ENCODE data around the gene METTL25B. TPM values are rescaled to one million over a fixed set of nuclear protein-coding genes. Genes with fewer than 3 reads are reported as not detected.
A peak's percentile ranks its signal among the peaks of the same experiment; 100 is the strongest.

Gene METTL25B
- polyA plus RNA-seq, 1 donor from 2014 or later = 13.1 TPM

DNA sequence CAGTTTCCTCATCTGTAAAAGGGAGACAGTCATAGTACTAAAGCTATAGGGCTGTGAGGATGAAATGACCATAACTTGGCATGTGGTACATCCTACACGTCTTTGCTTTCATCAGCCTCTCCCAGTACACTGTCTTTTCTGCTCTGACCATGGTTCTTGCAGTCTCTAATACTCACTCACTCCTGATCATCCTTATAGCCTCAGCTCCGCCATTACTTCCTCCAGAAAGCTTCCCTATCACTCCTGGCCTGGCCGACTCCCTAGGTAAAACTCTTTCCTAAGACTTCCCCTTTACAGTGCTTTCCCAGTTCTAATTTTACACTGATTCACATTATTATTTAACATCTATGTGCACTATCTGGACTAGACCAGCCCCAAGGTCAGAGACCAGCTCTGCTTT lies 17.6 kb downstream of the METTL25B start (continued):
- TF ChIP-seq, protein P1, sequence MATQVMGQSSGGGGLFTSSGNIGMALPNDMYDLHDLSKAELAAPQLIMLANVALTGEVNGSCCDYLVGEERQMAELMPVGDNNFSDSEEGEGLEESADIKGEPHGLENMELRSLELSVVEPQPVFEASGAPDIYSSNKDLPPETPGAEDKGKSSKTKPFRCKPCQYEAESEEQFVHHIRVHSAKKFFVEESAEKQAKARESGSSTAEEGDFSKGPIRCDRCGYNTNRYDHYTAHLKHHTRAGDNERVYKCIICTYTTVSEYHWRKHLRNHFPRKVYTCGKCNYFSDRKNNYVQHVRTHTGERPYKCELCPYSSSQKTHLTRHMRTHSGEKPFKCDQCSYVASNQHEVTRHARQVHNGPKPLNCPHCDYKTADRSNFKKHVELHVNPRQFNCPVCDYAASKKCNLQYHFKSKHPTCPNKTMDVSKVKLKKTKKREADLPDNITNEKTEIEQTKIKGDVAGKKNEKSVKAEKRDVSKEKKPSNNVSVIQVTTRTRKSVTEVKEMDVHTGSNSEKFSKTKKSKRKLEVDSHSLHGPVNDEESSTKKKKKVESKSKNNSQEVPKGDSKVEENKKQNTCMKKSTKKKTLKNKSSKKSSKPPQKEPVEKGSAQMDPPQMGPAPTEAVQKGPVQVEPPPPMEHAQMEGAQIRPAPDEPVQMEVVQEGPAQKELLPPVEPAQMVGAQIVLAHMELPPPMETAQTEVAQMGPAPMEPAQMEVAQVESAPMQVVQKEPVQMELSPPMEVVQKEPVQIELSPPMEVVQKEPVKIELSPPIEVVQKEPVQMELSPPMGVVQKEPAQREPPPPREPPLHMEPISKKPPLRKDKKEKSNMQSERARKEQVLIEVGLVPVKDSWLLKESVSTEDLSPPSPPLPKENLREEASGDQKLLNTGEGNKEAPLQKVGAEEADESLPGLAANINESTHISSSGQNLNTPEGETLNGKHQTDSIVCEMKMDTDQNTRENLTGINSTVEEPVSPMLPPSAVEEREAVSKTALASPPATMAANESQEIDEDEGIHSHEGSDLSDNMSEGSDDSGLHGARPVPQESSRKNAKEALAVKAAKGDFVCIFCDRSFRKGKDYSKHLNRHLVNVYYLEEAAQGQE (IDR thresholded peaks at IDR 0.05; ENCODE audit: borderline replicate concordance) = no peak
- no peak for TF ChIP-seq SMC3 (conservative IDR thresholded peaks at IDR 0.05; ENCODE audit: poor library complexity)

DNA sequence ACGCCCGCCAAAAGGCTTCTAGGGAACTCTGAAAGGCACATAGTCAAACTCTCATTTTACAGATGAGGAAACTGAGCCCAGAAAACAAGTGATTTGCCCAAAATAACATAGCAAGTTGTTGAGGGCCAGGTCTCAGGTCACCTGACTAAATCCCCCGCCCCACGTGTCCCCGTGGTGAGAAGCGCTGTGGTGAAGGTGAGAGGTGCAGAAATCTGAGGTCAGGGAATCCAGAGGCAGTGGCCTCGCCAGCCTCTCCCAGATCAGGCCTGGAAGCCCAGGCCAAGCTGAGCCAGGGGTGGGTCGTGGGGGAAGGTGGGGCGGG lies 18.1 kb downstream of the METTL25B start:
- TF ChIP-seq SMC3 (conservative IDR thresholded peaks at IDR 0.05; ENCODE audit: poor library complexity) = no peak
- TF ChIP-seq TAF1 (IDR thresholded peaks at IDR 0.05; ENCODE audit: low read depth) = no peak
- H3K4me3 ChIP-seq (ENCODE audit: low read length) = peak overlapping the region; percentile 89
- no peaks in the 10 kb centered on the region for H3K27me3 ChIP-seq (ENCODE audit: insufficient read depth, low read depth, low read length)
- H3K9me2 ChIP-seq (ENCODE audit: insufficient read depth, low read length) = no peaks in the 10 kb centered on the region
- H3K79me2 ChIP-seq (replicated peaks; ENCODE audit: insufficient read depth, low read length) = peaks cover 60% of the 10 kb centered on the region
- no peaks in the 10 kb centered on the region for H4K20me1 ChIP-seq (ENCODE audit: insufficient read depth)
- peak overlapping the region; percentile 93 for H3K27ac ChIP-seq (ENCODE audit: low read length)
- peak overlapping the region; percentile 85 for H3K9ac ChIP-seq (ENCODE audit: low read length)
- H3K36me3 ChIP-seq (ENCODE audit: insufficient read depth, low read length) = no peaks in the 10 kb centered on the region
- no peaks in the 10 kb centered on the region for H3K9me3 ChIP-seq (ENCODE audit: low read length)
- H3K4me2 ChIP-seq (ENCODE audit: low read length) = peak overlapping the region; percentile 94
- peak overlapping the region; percentile 45 for H2AFZ ChIP-seq (ENCODE audit: low read depth, low read length)
- H3F3A ChIP-seq (ENCODE audit: insufficient read depth, low read length, poor library complexity, severe bottlenecking) = no peaks in the 10 kb centered on the region

DNA sequence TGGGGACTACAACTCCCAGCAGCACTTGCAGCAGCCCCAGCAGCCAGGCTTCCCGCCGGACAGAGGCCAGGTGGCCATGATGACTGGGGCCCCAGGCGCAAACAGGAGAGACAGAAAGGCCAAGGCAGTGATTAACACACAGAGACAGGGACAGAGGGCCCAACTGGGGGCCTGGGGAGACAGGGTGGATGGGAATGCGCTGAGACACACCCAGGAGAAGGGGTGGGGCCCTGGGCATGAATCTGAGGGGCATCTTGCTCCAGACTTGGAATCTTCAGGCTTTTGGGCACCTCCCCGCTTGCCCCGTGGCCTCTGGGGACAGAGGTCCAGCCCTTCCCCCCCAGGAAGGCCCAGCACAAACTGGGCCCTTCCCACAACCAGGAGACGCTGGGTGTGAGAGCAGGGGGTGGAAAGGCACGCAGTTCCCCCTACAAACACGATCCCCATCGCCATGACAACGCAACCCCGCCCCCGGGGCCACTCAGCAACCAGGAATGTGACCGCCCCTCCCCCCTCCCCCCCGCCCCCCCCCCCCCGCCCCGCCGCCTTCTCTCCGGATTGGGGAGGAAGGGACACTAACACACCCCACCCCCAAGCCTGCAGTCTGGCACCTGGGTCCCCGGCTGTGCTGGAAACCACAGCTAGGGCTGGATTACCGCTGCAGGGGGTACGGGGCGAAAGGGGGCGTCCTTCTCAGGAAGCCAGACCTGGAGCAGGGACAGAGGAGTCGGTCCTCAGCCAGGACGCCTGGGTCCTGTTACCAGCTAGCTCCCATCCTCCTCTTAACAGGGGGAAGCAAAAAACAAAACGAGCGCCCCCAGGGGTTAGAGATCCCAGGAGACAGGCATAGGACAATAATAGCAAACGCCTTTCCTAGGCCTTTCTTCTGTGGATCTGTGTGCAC lies 18.7 kb downstream of the METTL25B start:
- TF ChIP-seq EP300 (conservative IDR thresholded peaks at IDR 0.05; ENCODE audit: poor library complexity, severe bottlenecking) (no peak), EZH2 (IDR thresholded peaks at IDR 0.05; ENCODE audit: borderline replicate concordance, insufficient read depth, low read length, poor library complexity, severe bottlenecking) (no peak), TAF1 (IDR thresholded peaks at IDR 0.05; ENCODE audit: low read depth) (no peak), RAD21 (conservative IDR thresholded peaks at IDR 0.05) (no peak), POLR2AphosphoS5 (IDR thresholded peaks at IDR 0.05) (no peak), MXI1 (conservative IDR thresholded peaks at IDR 0.05; ENCODE audit: poor library complexity, severe bottlenecking) (peak; percentile 45), SMC3 (conservative IDR thresholded peaks at IDR 0.05; ENCODE audit: poor library complexity) (no peak)
- TF ChIP-seq, protein P2, sequence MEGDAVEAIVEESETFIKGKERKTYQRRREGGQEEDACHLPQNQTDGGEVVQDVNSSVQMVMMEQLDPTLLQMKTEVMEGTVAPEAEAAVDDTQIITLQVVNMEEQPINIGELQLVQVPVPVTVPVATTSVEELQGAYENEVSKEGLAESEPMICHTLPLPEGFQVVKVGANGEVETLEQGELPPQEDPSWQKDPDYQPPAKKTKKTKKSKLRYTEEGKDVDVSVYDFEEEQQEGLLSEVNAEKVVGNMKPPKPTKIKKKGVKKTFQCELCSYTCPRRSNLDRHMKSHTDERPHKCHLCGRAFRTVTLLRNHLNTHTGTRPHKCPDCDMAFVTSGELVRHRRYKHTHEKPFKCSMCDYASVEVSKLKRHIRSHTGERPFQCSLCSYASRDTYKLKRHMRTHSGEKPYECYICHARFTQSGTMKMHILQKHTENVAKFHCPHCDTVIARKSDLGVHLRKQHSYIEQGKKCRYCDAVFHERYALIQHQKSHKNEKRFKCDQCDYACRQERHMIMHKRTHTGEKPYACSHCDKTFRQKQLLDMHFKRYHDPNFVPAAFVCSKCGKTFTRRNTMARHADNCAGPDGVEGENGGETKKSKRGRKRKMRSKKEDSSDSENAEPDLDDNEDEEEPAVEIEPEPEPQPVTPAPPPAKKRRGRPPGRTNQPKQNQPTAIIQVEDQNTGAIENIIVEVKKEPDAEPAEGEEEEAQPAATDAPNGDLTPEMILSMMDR (IDR thresholded peaks at IDR 0.05; ENCODE audit: poor library complexity, severe bottlenecking) = peak; percentile 40
- TF ChIP-seq, protein P1 (IDR thresholded peaks at IDR 0.05; ENCODE audit: borderline replicate concordance) = no peak
- Histone ChIP-seq H4K20me1 (ENCODE audit: insufficient read depth) (no peaks in the 10 kb centered on the region), H3K4me2 (ENCODE audit: low read length) (peak overlapping the region; percentile 94), H3F3A (ENCODE audit: insufficient read depth, low read length, poor library complexity, severe bottlenecking) (no peaks in the 10 kb centered on the region), H2AFZ (ENCODE audit: low read depth, low read length) (peak overlapping the region; percentile 45), H3K79me2 (replicated peaks; ENCODE audit: insufficient read depth, low read length) (peaks cover 61% of the 10 kb centered on the region), H3K27ac (ENCODE audit: low read length) (peak overlapping the region; percentile 93), H3K4me3 (ENCODE audit: low read length) (peak overlapping the region; percentile 89), H3K36me3 (ENCODE audit: insufficient read depth, low read length) (no peaks in the 10 kb centered on the region), H3K9me2 (ENCODE audit: insufficient read depth, low read length) (no peaks in the 10 kb centered on the region), H3K9me3 (ENCODE audit: low read length) (no peaks in the 10 kb centered on the region), H3K27me3 (ENCODE audit: insufficient read depth, low read depth, low read length) (no peaks in the 10 kb centered on the region), H3K9ac (ENCODE audit: low read length) (peak overlapping the region; percentile 85)
